GM23248 (cell line): Measurements from ENCODE around the gene SYNDIG1.

Experiments
- EZH2 ChIP-seq: fragments of 200-600 bp; sonication (generic); IDR thresholded peaks from 2 replicates; pipeline ENCODE4 v1.6.1; 2018; ENCODE audit warnings: antibody characterized with exemption, mild to moderate bottlenecking; ENCODE audit not compliant: insufficient read depth, poor library complexity, severe bottlenecking
- EZH2phosphoT487 ChIP-seq: fragments of 200-600 bp; sonication (generic); IDR thresholded peaks from 2 replicates; pipeline ENCODE4 v1.6.1; 2018; ENCODE audit warnings: antibody characterized with exemption, moderate library complexity, mild to moderate bottlenecking, low read depth; ENCODE audit not compliant: insufficient read depth

- TF ChIP-seq EZH2: no peak
- no peak for TF ChIP-seq EZH2phosphoT487
These were observed 170.8 kb downstream of the SYNDIG1 start for GRCh38 chr20:24640276-24640675.
